ENCODE measurements around the gene KRT75.

Gene KRT75

GRCh38 chr12:52399756-52400155 is 34.4 kb downstream of the KRT75 start:
- FAIRE-seq (no peak), DNase-seq (ENCODE audit: insufficient read length) (no peak)
- no peak for TF ChIP-seq POLR2AphosphoS5 (IDR thresholded peaks at IDR 0.05; ENCODE audit: low read depth, low read length)
- TF ChIP-seq TAF1 (IDR thresholded peaks at IDR 0.05; ENCODE audit: borderline replicate concordance, low read depth, low read length), result no peak
- TF ChIP-seq POLR2A (IDR thresholded peaks at IDR 0.05; ENCODE audit: low read depth, low read length), result no peak

DNA sequence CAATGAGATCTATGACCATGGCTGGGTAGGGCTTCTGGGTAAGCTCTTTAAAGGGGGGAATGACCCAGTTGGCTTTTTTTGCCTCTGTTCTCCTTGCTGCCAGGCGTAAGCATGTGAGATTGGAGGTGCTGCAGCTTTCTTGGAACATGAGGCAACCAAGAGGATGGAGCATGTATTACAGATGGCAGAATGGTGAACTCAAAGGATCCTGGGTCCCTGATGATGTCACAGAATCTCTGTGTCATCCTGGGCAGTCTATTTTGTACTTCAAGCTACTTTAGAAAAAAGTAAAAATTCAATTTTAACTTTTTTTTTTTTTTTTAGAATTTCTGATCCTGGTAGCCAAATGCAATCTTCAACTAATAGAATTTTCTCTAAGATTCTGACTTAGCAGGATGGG is 36.0 kb downstream of the KRT75 start:
- DNase-seq (ENCODE audit: insufficient read length) (no peak), FAIRE-seq (no peak)
- TF ChIP-seq POLR2A (IDR thresholded peaks at IDR 0.05; ENCODE audit: low read depth, low read length), result no peak
- no peak for TF ChIP-seq TAF1 (IDR thresholded peaks at IDR 0.05; ENCODE audit: borderline replicate concordance, low read depth, low read length)

DNA sequence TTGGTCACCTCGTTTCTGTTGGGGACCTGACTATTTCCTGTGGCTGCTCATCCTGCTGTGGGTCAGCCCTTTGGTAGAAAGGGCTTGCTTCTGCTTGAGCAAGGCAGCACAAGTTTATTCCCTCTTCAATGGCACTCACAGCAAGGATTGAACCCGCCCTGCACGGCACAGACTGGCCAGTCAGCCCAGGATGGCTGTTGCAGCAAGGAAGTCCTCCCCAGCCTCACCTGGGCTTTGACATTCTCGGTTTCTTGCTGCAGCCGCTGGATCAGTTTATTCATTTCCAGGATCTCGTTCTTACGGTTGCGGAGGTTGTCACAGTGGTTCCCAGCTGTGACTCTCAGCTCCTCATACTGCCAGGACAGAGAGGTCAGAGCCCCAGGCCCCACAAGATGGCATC is 37.5 kb downstream of the KRT75 start:
- FAIRE-seq (no peak), DNase-seq (ENCODE audit: insufficient read length) (no peak)
- TF ChIP-seq TAF1 (IDR thresholded peaks at IDR 0.05; ENCODE audit: borderline replicate concordance, low read depth, low read length) (no peak), POLR2A (IDR thresholded peaks at IDR 0.05; ENCODE audit: low read depth, low read length) (no peak), POLR2AphosphoS5 (IDR thresholded peaks at IDR 0.05; ENCODE audit: low read depth, low read length) (no peak)

GRCh38 chr12:52395761-52396434 is 38.3 kb downstream of the KRT75 start:
- TF ChIP-seq POLR2A (IDR thresholded peaks at IDR 0.05; ENCODE audit: low read depth, low read length) (no peak), POLR2AphosphoS5 (IDR thresholded peaks at IDR 0.05; ENCODE audit: low read depth, low read length) (no peak), TAF1 (IDR thresholded peaks at IDR 0.05; ENCODE audit: borderline replicate concordance, low read depth, low read length) (no peak)
- DNase-seq (ENCODE audit: insufficient read length) (no peak), FAIRE-seq (no peak)

GRCh38 chr12:52394836-52395405 is 39.2 kb downstream of the KRT75 start:
- DNase-seq (ENCODE audit: insufficient read length) (no peak), FAIRE-seq (no peak)
- TF ChIP-seq POLR2A (IDR thresholded peaks at IDR 0.05; ENCODE audit: low read depth, low read length) (no peak), POLR2AphosphoS5 (IDR thresholded peaks at IDR 0.05; ENCODE audit: low read depth, low read length) (no peak), TAF1 (IDR thresholded peaks at IDR 0.05; ENCODE audit: borderline replicate concordance, low read depth, low read length) (no peak)

GRCh38 chr12:52392465-52393007 is 41.6 kb downstream of the KRT75 start:
- FAIRE-seq, result no peak
- TF ChIP-seq TAF1 (IDR thresholded peaks at IDR 0.05; ENCODE audit: borderline replicate concordance, low read depth, low read length) (no peak), POLR2A (IDR thresholded peaks at IDR 0.05; ENCODE audit: low read depth, low read length) (no peak), POLR2AphosphoS5 (IDR thresholded peaks at IDR 0.05; ENCODE audit: low read depth, low read length) (no peak)
- DNase-seq (ENCODE audit: insufficient read length), result no peak

DNA sequence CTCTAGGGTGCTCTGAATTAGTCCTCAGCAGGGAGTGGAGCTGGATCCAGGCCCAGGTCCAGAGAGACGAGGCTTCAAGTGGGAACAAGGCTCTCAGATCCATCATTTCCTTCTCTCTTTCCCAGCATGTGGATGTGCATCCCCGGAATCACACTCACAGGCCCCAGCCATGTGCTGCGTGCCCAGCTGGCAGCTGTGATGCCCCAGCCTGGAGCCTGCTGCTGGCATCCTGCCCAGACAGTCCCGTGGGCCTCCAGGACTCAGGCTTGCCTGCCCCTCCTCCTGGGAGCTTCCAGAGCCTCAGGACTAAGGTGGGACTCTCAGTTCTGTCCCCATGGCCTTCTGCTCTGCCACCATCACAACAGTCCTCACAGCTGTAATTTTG is 42.6 kb downstream of the KRT75 start:
- TF ChIP-seq TAF1 (IDR thresholded peaks at IDR 0.05; ENCODE audit: borderline replicate concordance, low read depth, low read length) (no peak), POLR2A (IDR thresholded peaks at IDR 0.05; ENCODE audit: low read depth, low read length) (no peak), POLR2AphosphoS5 (IDR thresholded peaks at IDR 0.05; ENCODE audit: low read depth, low read length) (no peak)
- FAIRE-seq, result no peak

DNA sequence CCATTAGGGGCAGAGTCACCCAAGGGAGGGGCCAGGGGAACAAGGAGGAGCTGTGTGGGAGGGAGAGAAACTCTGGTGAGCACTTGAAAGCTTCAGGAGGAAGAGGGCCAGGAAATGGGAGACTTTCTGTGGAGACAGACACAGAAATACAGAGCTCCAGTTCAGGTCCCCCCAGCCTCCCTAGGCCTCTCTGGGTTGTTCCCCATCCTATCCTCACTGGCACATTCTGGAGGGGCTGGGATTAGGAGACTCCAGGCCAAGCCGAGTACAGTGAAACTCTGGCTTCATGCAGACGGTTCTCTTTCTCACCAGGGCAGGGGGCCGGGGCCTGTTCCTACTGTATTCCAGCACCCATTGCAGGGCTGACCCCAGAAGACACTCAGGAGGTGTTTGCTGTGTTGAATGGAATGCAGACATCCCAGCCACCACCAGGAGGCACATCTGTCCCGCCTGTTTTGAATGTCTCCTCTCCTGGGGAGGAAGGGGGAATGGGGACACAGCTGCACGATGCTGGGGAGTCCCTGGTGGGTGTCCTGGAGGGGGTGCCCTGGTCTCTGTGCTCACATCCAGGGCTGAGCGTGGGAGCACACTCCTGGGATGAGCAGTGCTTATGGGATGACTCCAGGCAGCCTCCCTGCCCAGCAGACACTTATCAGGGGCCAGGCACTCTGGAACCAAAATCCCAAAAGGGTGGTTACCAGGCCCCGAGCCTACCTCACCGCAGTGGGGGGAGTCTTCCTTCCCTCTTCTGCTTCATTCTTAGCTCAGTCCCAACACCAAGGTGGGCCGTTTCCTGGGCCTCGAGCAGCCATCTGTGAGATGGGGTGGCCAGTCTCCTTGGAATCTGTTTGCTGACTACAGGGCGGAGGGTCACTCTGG is 43.2 kb downstream of the KRT75 start:
- DNase-seq (ENCODE audit: insufficient read length), result no peak
- no peak for TF ChIP-seq TAF1 (IDR thresholded peaks at IDR 0.05; ENCODE audit: borderline replicate concordance, low read depth, low read length)
- TF ChIP-seq POLR2AphosphoS5 (IDR thresholded peaks at IDR 0.05; ENCODE audit: low read depth, low read length), result no peak
- no peak for TF ChIP-seq POLR2A (IDR thresholded peaks at IDR 0.05; ENCODE audit: low read depth, low read length)
- FAIRE-seq, result no peak

More for the DNA sequence above, 42.6 kb downstream of the KRT75 start:
- DNase-seq (ENCODE audit: insufficient read length), result no peak

DNA sequence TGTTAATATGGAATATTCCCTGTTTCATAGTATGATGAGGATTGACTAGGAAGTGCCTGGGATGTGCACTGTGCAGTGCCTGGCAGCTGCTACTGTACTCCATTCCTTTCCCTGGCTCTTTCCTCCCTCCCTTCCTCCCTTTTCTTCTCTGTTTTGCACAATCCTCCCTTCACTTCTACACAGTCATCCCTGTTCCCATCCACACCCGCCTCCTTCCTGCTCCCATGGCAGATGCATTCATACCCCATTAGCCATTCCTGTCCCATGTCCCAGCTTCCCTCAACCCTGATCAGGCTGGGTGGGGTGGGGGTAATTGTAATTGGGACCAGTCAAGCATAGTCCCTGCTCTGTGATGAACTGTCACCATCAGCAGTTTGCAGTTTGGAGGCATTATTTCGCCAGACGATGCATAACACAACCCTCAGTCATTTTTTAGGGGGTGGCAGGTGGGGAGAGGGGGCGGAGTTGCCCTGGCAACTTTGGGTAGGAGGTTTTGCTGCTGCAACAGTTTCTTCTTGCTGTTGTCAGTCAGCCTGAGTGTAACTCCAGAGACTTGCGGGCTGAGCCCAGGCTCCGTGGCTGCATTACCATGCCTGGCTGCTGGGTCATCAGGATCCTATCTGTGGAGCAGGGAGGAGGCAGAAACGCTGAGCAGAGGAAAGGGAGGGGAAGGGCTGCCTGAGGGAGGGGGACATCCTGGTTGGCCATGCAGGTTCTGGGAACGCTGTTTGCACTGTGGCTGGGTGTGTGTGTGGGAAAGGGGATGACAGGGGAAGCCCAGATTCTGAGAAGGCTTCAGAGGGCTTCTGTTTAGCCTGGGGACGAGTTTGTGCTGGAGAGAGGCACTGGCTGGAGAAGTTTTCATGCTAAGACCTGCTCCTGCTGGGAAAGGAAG is 44.6 kb downstream of the KRT75 start:
- TF ChIP-seq TAF1 (IDR thresholded peaks at IDR 0.05; ENCODE audit: borderline replicate concordance, low read depth, low read length) (no peak), POLR2A (IDR thresholded peaks at IDR 0.05; ENCODE audit: low read depth, low read length) (no peak), POLR2AphosphoS5 (IDR thresholded peaks at IDR 0.05; ENCODE audit: low read depth, low read length) (no peak)
- no peak for FAIRE-seq
- no peak for DNase-seq (ENCODE audit: insufficient read length)

DNA sequence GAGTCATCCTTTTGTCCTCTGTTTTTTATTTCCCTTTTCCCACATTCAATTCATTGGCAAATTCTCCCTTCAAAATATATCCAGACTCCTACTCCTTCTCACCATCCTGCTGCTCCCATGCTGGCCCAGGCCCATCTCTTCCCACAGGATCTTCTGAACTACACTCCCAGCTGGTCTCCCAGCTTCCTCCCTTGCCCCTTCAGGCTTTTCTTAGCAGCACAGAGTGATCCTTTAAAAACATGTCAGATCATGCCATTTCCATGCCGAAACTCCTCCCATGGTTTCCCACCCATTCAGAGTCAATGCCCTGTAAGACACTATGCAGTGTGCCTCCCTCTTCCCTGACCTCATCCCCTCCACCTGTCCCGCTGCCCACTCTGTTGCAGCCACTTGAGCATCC is 46.3 kb downstream of the KRT75 start:
- DNase-seq (ENCODE audit: insufficient read length), result no peak
- no peak for FAIRE-seq
- TF ChIP-seq TAF1 (IDR thresholded peaks at IDR 0.05; ENCODE audit: borderline replicate concordance, low read depth, low read length), result no peak
- no peak for TF ChIP-seq POLR2AphosphoS5 (IDR thresholded peaks at IDR 0.05; ENCODE audit: low read depth, low read length)
- no peak for TF ChIP-seq POLR2A (IDR thresholded peaks at IDR 0.05; ENCODE audit: low read depth, low read length)

All from GM12892 (cell line).